HG02610 (cell line): ENCODE results near the gene ADGRV1.
"Not testable (repeated sequence)": the region's sequence is repeated elsewhere in the genome, so short reads cannot be mapped to it uniquely, and the experiment has no call there.

Experiments
- ATAC-seq: cut with Tn5 transposase; IDR thresholded peaks from one replicate; pipeline ENCODE4 v1.9.1; 2021; ENCODE audit warnings: mild to moderate bottlenecking, moderate library complexity; ENCODE audit not compliant: unreplicated experiment

The ADGRV1 gene

GRCh38 chr5:90968319-90968718 lies 409.7 kb downstream of the ADGRV1 start:
- no peak for ATAC-seq

DNA sequence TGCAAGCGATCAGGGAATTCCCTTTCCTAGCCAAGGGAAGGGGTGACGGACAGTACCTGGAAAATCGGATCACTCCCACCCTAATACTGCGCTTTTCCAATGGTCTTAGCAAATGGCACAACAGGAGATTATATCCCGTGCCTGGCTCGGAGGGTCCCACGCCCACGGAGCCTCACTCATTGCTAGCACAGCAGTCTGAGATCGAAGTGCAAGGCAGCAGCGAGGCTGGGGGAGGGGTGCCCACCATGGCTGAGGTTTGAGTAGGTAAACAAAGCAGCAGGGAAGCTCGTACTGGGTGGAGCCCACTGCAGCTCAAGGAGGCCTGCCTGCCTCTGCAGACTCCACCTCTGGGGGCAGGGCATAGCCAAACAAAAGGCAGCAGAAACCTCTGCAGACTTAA lies 411.3 kb downstream of the ADGRV1 start:
- not testable (repeated sequence) for ATAC-seq

- no peak for ATAC-seq
These were observed 422.6 kb downstream of the ADGRV1 start for GRCh38 chr5:90981177-90981576.

- ATAC-seq = no peak
These were observed 423.2 kb downstream of the ADGRV1 start for GRCh38 chr5:90981821-90982220.

GRCh38 chr5:90982576-90982975 lies 424.0 kb downstream of the ADGRV1 start:
- ATAC-seq = no peak

- no peak for ATAC-seq
These were observed 424.6 kb downstream of the ADGRV1 start for GRCh38 chr5:90983148-90983547.

- ATAC-seq = no peak
These were observed 425.1 kb downstream of the ADGRV1 start for GRCh38 chr5:90983711-90984124.

GRCh38 chr5:90985341-90985740 lies 426.7 kb downstream of the ADGRV1 start:
- ATAC-seq = no peak

- no peak for ATAC-seq
These were observed 429.1 kb downstream of the ADGRV1 start for GRCh38 chr5:90987726-90988125.

DNA sequence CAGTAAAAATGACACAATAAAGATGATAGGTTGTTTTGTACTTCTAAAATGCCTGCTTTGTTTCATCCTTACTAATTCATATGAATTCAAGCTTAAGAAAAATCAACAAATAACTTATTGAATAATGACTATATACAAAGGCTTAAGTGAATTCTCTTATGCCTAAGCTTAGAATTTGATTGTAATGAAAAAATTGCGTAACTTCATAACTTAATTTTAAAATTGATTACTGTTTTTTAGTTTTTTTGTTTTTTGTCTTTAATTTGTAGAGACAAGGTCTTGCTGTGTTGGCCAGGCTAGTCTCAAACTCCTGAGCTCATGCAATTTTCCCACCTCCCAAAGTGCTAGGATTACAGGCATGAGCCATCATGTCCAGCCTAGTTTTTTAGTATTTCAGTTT lies 432.6 kb downstream of the ADGRV1 start:
- ATAC-seq = no peak

- no peak for ATAC-seq
These were observed 436.2 kb downstream of the ADGRV1 start for GRCh38 chr5:90994796-90995195.

GRCh38 chr5:90996089-90996488 lies 437.5 kb downstream of the ADGRV1 start:
- no peak for ATAC-seq

DNA sequence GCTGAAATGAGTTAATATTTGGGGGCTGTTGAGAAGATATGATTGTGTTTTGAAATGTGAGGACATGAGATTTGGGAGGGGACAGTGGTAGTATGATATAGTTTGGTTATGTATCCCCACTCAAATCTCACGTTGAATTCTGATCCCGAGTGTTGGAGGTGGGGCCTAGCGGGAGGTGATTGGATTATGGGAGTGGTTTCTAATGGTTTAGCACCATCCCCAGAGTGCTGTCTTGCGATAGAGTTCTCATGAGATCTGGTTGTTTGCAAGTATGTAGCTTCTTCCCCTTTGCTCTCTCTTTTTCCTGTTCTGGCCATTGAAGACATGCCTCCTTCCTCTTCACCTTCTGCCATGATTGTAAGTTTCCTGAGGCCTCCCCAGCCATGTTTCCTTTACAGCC lies 438.5 kb downstream of the ADGRV1 start:
- ATAC-seq = no peak

GRCh38 chr5:91000743-91001142 lies 442.1 kb downstream of the ADGRV1 start:
- no peak for ATAC-seq

- ATAC-seq = no peak
These were observed 448.1 kb downstream of the ADGRV1 start for GRCh38 chr5:91006713-91007112.

DNA sequence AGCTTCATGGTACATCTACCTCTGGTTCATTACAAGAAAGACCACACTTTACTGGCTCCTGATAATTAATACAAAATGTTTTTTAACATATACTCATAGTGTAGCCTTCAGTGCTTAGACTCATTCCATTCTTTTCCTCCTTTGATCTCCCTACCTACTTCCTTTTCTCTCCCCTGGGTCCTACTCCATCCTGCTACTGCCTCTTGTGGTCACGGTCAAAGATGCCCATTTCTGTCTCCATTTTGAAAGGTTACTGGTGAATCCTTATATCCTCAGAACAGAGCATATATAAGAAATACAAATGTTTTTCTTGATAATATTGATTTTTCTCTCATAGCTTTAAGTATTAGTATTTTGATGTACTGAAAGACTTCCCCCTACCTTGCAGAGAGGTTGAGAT lies 448.7 kb downstream of the ADGRV1 start:
- no peak for ATAC-seq

DNA sequence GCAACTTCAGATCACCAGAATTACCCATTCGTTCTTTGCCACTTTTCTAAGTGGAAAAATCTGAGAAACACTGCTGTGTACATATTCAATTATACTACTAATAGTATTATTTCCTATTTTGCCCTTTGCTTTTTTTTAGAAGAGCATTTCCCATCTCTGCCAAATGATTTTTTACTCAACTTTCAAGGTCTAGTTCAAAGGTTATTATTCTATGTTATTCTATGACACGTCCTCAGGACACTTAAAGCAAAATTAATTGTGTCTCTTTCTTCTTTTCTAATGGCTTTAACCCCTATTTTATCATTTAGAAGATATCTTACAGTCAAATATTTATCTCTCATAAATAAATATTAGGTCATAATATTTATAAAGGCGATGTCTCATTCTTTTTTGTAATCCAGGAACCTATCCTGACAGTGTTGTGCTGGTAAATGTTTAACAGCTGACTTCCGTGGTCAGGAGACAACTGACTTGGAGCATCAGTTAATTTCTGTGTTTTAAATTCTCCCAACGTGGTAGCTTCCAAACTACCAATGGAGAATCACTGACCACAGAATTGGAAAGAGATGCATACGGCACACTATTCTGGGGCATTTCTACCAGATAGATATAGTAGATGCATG lies 449.3 kb downstream of the ADGRV1 start:
- ATAC-seq = no peak

- no peak for ATAC-seq
These were observed 451.5 kb downstream of the ADGRV1 start for GRCh38 chr5:91010090-91010489.

DNA sequence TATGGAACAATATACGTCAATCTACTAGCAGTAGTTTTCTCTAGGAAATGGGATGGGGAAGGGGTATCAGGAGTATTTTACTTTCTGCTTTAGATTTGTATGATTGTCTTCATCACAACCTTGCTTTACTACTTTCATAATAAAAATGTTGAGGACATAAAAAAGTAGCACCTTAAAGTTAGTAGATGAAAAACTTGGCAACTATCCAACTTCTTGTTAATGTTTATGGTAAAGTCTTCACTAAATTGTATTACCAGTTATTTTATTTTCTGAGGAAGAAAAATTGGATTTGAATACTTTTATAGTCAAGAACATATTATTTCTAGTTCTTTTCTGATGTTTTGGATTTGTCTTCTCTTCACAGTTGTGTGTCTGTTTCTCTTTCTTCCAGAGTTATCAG lies 452.4 kb downstream of the ADGRV1 start:
- no peak for ATAC-seq

DNA sequence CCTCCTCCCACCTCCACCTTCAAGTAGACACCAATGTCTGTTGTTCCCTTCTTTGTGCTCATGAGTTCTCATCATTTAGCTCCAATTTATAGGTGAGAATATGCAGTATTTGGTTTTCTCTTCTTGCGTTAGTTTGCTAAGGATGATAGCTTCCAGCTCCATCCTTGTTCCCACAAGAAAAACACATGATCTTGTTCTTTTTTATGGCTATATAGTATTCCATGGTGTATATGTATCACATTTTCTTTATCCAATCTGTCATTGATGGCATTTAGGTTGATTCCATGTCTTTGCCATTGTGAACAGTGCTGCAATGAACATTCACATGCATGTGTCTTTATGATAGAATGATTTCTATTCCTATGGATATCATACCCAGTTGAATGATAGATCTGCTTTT lies 454.3 kb downstream of the ADGRV1 start:
- ATAC-seq = not testable (repeated sequence)

GRCh38 chr5:91016322-91016721 lies 457.7 kb downstream of the ADGRV1 start:
- ATAC-seq = no peak

- ATAC-seq = no peak
These were observed 458.5 kb downstream of the ADGRV1 start for GRCh38 chr5:91016954-91017700.

GRCh38 chr5:91018200-91018599 lies 459.6 kb downstream of the ADGRV1 start:
- ATAC-seq = no peak
